ENCODE results near the gene FBXO41.

FBXO41 gene

GRCh38 chr2:73244580-73244979 lies 39.7 kb downstream of the FBXO41 start:
- H3K4me3 ChIP-seq (replicated peaks; ENCODE audit: low read depth, low read length) = no peak overlapping the region
- TF ChIP-seq CTCF (IDR thresholded peaks at IDR 0.05; ENCODE audit: low read length, missing control alignments) = no peak
- DNase-seq (ENCODE audit: low read depth) = no peak

GRCh38 chr2:73243884-73244570 lies 40.3 kb downstream of the FBXO41 start:
- DNase-seq (ENCODE audit: low read depth) = peak; percentile 73
- no peak overlapping the region for H3K4me3 ChIP-seq (replicated peaks; ENCODE audit: low read depth, low read length)
- no peak for TF ChIP-seq CTCF (IDR thresholded peaks at IDR 0.05; ENCODE audit: low read length, missing control alignments)

- TF ChIP-seq CTCF (IDR thresholded peaks at IDR 0.05; ENCODE audit: low read length, missing control alignments) = no peak
- DNase-seq (ENCODE audit: low read depth) = peak; percentile 88
- H3K4me3 ChIP-seq (replicated peaks; ENCODE audit: low read depth, low read length) = no peak overlapping the region
Observed at GRCh38 chr2:73239776-73240175, 44.5 kb downstream of the FBXO41 start.

- DNase-seq (ENCODE audit: low read depth) = no peak
- no peak overlapping the region for H3K4me3 ChIP-seq (replicated peaks; ENCODE audit: low read depth, low read length)
- no peak for TF ChIP-seq CTCF (IDR thresholded peaks at IDR 0.05; ENCODE audit: low read length, missing control alignments)
Observed at GRCh38 chr2:73238976-73239375, 45.3 kb downstream of the FBXO41 start.

- DNase-seq (ENCODE audit: low read depth) = no peak
- H3K4me3 ChIP-seq (replicated peaks; ENCODE audit: low read depth, low read length) = no peak overlapping the region
- no peak for TF ChIP-seq CTCF (IDR thresholded peaks at IDR 0.05; ENCODE audit: low read length, missing control alignments)
Observed at GRCh38 chr2:73238149-73238548, 46.1 kb downstream of the FBXO41 start.

GRCh38 chr2:73237168-73237567 lies 47.1 kb downstream of the FBXO41 start:
- no peak for DNase-seq (ENCODE audit: low read depth)
- TF ChIP-seq CTCF (IDR thresholded peaks at IDR 0.05; ENCODE audit: low read length, missing control alignments) = no peak
- no peak overlapping the region for H3K4me3 ChIP-seq (replicated peaks; ENCODE audit: low read depth, low read length)
